ENCODE results near the gene HSPA4L.

HSPA4L gene

DNA sequence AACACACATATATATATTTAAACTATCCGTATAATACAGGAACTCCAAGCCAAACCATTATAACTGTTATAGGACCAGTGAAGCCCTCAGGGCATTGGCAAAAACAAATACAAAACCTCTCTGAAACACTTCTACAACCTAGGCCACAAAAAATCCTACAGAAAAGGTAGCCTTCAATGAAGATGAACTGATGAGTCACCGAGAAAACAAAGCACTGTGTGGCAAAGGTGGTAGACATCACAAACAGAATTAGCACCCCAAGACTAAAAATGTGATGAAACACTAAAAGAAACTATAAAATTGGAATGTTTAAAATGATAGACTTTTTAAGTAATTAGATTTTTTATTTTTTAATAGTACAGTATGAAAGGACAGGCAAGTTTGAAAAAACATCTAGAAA lies 5.5 kb upstream of the HSPA4L start:
- H3K27me3 ChIP-seq (ENCODE audit: low read length), result no peaks in the 10 kb centered on the region
- H4K20me1 ChIP-seq (ENCODE audit: low read depth, low read length), result no peaks in the 10 kb centered on the region
- no peak overlapping the region for H3K9ac ChIP-seq (ENCODE audit: low read length)
- TF ChIP-seq EZH2phosphoT487 (conservative IDR thresholded peaks at IDR 0.05; ENCODE audit: low read length), result no peak
- TF ChIP-seq, protein P1, sequence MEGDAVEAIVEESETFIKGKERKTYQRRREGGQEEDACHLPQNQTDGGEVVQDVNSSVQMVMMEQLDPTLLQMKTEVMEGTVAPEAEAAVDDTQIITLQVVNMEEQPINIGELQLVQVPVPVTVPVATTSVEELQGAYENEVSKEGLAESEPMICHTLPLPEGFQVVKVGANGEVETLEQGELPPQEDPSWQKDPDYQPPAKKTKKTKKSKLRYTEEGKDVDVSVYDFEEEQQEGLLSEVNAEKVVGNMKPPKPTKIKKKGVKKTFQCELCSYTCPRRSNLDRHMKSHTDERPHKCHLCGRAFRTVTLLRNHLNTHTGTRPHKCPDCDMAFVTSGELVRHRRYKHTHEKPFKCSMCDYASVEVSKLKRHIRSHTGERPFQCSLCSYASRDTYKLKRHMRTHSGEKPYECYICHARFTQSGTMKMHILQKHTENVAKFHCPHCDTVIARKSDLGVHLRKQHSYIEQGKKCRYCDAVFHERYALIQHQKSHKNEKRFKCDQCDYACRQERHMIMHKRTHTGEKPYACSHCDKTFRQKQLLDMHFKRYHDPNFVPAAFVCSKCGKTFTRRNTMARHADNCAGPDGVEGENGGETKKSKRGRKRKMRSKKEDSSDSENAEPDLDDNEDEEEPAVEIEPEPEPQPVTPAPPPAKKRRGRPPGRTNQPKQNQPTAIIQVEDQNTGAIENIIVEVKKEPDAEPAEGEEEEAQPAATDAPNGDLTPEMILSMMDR (IDR thresholded peaks at IDR 0.05; ENCODE audit: insufficient read depth, low read length, poor library complexity, severe bottlenecking), result no peak
- no peak overlapping the region for H3K27ac ChIP-seq (ENCODE audit: low read depth, low read length)
- H3K79me2 ChIP-seq (ENCODE audit: insufficient read depth, low read length), result no peaks in the 10 kb centered on the region
- no peaks in the 10 kb centered on the region for H3K9me2 ChIP-seq (replicated peaks; ENCODE audit: insufficient read depth, low read length)
- no peak overlapping the region for H3K4me3 ChIP-seq (ENCODE audit: insufficient read depth, low read length, poor library complexity, severe bottlenecking)
- H3K4me2 ChIP-seq (ENCODE audit: low read depth, low read length, poor library complexity, severe bottlenecking), result no peak overlapping the region
- H3F3A ChIP-seq (ENCODE audit: insufficient read depth), result no peaks in the 10 kb centered on the region
- no peaks in the 10 kb centered on the region for H3K36me3 ChIP-seq (ENCODE audit: low read length)
- no peaks in the 10 kb centered on the region for H3K9me3 ChIP-seq (ENCODE audit: insufficient read depth, low read length)
- no peak overlapping the region for H2AFZ ChIP-seq (ENCODE audit: low read depth, low read length, severe bottlenecking)

GRCh38 chr4:127777487-127777886 lies 4.6 kb upstream of the HSPA4L start:
- Histone ChIP-seq H4K20me1 (ENCODE audit: low read depth, low read length) (no peaks in the 10 kb centered on the region), H3K36me3 (ENCODE audit: low read length) (no peaks in the 10 kb centered on the region), H3K9me2 (replicated peaks; ENCODE audit: insufficient read depth, low read length) (no peaks in the 10 kb centered on the region), H3K9me3 (ENCODE audit: insufficient read depth, low read length) (no peaks in the 10 kb centered on the region), H3K4me3 (ENCODE audit: insufficient read depth, low read length, poor library complexity, severe bottlenecking) (no peak overlapping the region), H3F3A (ENCODE audit: insufficient read depth) (no peaks in the 10 kb centered on the region), H3K9ac (ENCODE audit: low read length) (no peak overlapping the region), H3K27me3 (ENCODE audit: low read length) (no peaks in the 10 kb centered on the region), H2AFZ (ENCODE audit: low read depth, low read length, severe bottlenecking) (no peak overlapping the region), H3K4me2 (ENCODE audit: low read depth, low read length, poor library complexity, severe bottlenecking) (no peak overlapping the region), H3K79me2 (ENCODE audit: insufficient read depth, low read length) (no peaks in the 10 kb centered on the region), H3K27ac (ENCODE audit: low read depth, low read length) (no peak overlapping the region)
- TF ChIP-seq EZH2phosphoT487 (conservative IDR thresholded peaks at IDR 0.05; ENCODE audit: low read length), result no peak
- TF ChIP-seq, protein P1 (IDR thresholded peaks at IDR 0.05; ENCODE audit: insufficient read depth, low read length, poor library complexity, severe bottlenecking), result no peak

DNA sequence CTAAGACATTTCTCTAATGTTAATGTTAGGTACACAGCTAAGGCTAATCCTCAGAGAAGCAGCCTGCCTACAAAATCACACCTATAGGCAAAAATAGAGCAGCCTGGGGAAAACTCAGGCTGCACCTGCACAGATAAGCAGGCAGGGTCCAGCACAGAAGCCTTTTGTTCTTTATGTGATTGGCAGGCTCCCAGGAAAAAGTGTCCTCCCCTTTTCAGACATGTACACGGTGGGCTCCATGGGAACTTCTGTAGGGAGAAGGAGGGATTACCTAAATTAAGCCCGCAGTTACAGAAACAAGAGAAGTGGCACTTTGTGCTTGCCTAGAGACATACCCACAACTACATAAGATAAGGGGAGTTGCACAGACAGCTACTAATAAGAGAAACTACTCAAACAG lies 4.0 kb upstream of the HSPA4L start:
- TF ChIP-seq, protein P1 (IDR thresholded peaks at IDR 0.05; ENCODE audit: insufficient read depth, low read length, poor library complexity, severe bottlenecking), result no peak
- TF ChIP-seq EZH2phosphoT487 (conservative IDR thresholded peaks at IDR 0.05; ENCODE audit: low read length), result no peak
- no peak overlapping the region for H3K4me2 ChIP-seq (ENCODE audit: low read depth, low read length, poor library complexity, severe bottlenecking)
- H3K79me2 ChIP-seq (ENCODE audit: insufficient read depth, low read length), result no peaks in the 10 kb centered on the region
- no peaks in the 10 kb centered on the region for H3K9me3 ChIP-seq (ENCODE audit: insufficient read depth, low read length)
- no peaks in the 10 kb centered on the region for H3K9me2 ChIP-seq (replicated peaks; ENCODE audit: insufficient read depth, low read length)
- no peak overlapping the region for H3K27ac ChIP-seq (ENCODE audit: low read depth, low read length)
- H3K4me3 ChIP-seq (ENCODE audit: insufficient read depth, low read length, poor library complexity, severe bottlenecking), result no peak overlapping the region
- no peaks in the 10 kb centered on the region for H3K36me3 ChIP-seq (ENCODE audit: low read length)
- no peaks in the 10 kb centered on the region for H4K20me1 ChIP-seq (ENCODE audit: low read depth, low read length)
- H3K9ac ChIP-seq (ENCODE audit: low read length), result no peak overlapping the region
- H2AFZ ChIP-seq (ENCODE audit: low read depth, low read length, severe bottlenecking), result no peak overlapping the region
- H3F3A ChIP-seq (ENCODE audit: insufficient read depth), result no peaks in the 10 kb centered on the region
- no peaks in the 10 kb centered on the region for H3K27me3 ChIP-seq (ENCODE audit: low read length)
